Adrenal gland (tissue), 5 donors: ENCODE measurements around the gene PHF3.

ENCODE experiments used
- CTCF ChIP-seq, 6 experiments: fragments of 450-650 bp in 4 of 6; fragments of 200-600 bp in 2 of 6; sonication (generic) in 1 of 6; IDR thresholded peaks; 1 replicate in 5 of 6; 2 replicates in 1 of 6; pipeline versions ENCODE4 v1.5.1 to v1.8.0; 2016 to 2021; ENCODE audit warnings: antibody characterized with exemption in 6 of 6, mild to moderate bottlenecking in 2 of 6, moderate library complexity in 1 of 6
- POLR2A ChIP-seq, 2 donors: fragments of 450-650 bp; IDR thresholded peaks; one replicate each; pipeline ENCODE4 v1.6.1; 2017; ENCODE audit warnings: antibody characterized with exemption in 2 of 2, mild to moderate bottlenecking in 2 of 2, moderate library complexity in 1 of 2
- donor health status: DM: no; HTN: no; CAD: no.

DNA sequence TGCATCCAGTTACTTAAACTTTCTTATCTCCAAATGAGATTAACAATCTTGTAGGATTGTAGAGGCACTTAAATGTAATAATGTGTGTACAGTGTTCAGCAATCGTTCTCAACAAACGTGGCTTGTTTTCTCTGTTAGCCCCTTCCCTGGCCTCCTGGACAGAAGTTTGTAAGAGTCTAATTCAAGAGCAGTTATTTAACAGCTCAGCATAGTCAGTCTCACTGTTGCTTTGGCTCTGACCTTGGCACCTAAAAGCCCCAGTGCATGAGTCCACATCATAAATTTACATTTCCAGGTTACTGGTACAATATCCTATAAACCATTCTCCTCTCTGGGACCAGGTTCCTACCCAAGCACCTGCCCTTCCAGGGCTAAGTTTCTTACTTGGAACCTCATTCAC lies 11.5 kb upstream of the PHF3 start:
- no peak for TF ChIP-seq CTCF (IDR thresholded peaks at IDR 0.05)
- no peak for TF ChIP-seq POLR2A (IDR thresholded peaks at IDR 0.05)
